ENCODE measurements around the gene C8G.

The C8G gene

GRCh38 chr9:136921307-136921706 is 23.7 kb upstream of the C8G start:
- DNase-seq: no peak

GRCh38 chr9:136921718-136922117 is 23.3 kb upstream of the C8G start:
- no peak for DNase-seq

- no peak for DNase-seq
These were observed 22.5 kb upstream of the C8G start for GRCh38 chr9:136922540-136922939.

- no peak for DNase-seq
These were observed 21.2 kb upstream of the C8G start for GRCh38 chr9:136923881-136924280.

GRCh38 chr9:136925414-136926153 is 19.5 kb upstream of the C8G start:
- no peak for DNase-seq

GRCh38 chr9:136926154-136926704 is 18.8 kb upstream of the C8G start:
- DNase-seq: no peak

- no peak for DNase-seq
These were observed 18.3 kb upstream of the C8G start for GRCh38 chr9:136926749-136927148.

GRCh38 chr9:136927343-136928271 is 17.4 kb upstream of the C8G start:
- DNase-seq: no peak

GRCh38 chr9:136928591-136928990 is 16.5 kb upstream of the C8G start:
- DNase-seq: no peak

GRCh38 chr9:136930014-136930413 is 15.0 kb upstream of the C8G start:
- no peak for DNase-seq

- DNase-seq: no peak
These were observed 13.4 kb upstream of the C8G start for GRCh38 chr9:136931611-136932130.

GRCh38 chr9:136934277-136934676 is 10.8 kb upstream of the C8G start:
- no peak for DNase-seq

- DNase-seq: no peak
These were observed 9.4 kb upstream of the C8G start for GRCh38 chr9:136935651-136936050.

GRCh38 chr9:136936645-136937170 is 8.3 kb upstream of the C8G start:
- DNase-seq: no peak

GRCh38 chr9:136937186-136938001 is 7.6 kb upstream of the C8G start:
- DNase-seq: no peak

GRCh38 chr9:136939431-136939995 is 5.5 kb upstream of the C8G start:
- DNase-seq: no peak

GRCh38 chr9:136939996-136940525 is 5.0 kb upstream of the C8G start:
- DNase-seq: no peak

GRCh38 chr9:136940526-136941230 is 4.4 kb upstream of the C8G start:
- no peak for DNase-seq

GRCh38 chr9:136941231-136942111 is 3.6 kb upstream of the C8G start:
- DNase-seq: no peak
